ENCODE results near the gene NKPD1.

NKPD1 gene

DNA sequence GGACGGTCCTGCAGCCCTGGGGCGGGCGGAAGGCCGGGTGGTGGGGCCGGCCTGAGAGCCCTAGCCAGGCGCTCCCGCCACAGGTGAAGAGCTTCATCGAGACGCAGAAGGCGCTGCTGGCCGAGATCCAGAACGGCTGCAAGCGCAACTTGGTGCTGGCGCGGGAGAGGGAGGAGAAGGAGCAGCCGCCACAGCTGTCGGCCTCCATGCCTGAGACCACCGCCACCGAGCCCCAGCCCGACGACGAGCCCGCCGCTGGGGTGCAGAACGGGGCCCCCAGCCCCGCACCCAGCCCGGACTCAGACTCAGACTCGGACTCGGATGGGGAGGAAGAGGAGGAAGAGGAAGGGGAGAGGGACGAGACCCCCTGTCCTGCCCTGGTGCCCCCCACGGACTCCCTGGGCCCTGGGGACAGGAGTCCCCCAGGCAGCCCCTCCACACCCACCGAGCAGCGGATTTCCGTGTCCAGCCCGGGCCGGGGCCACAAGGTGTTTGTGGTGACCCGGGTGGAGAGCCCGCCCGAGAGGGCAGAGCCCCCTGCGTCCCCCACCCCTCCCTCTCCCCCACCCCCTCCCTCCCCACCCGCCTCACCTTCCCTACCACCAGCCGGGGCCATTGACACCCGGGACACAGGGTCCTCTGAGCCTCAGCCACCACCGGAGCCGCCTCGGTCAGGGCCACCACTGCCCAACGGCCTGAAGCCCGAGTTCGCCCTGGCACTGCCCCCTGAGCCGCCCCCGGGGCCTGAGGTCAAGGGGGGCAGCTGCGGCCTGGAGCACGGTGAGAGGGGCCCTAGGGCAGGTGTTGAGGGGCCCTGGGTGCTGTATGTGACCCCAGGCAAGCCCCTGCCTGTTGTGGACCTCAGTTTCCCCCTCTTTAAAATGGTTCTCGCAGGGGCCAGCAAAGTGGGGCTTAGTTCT lies 15.3 kb downstream of the NKPD1 start:
- no peak for DNase-seq (ENCODE audit: low read depth, low spot score)
- no peak overlapping the region for H3K4me3 ChIP-seq (ENCODE audit: low read depth, low read length)
- TF ChIP-seq, protein P1, sequence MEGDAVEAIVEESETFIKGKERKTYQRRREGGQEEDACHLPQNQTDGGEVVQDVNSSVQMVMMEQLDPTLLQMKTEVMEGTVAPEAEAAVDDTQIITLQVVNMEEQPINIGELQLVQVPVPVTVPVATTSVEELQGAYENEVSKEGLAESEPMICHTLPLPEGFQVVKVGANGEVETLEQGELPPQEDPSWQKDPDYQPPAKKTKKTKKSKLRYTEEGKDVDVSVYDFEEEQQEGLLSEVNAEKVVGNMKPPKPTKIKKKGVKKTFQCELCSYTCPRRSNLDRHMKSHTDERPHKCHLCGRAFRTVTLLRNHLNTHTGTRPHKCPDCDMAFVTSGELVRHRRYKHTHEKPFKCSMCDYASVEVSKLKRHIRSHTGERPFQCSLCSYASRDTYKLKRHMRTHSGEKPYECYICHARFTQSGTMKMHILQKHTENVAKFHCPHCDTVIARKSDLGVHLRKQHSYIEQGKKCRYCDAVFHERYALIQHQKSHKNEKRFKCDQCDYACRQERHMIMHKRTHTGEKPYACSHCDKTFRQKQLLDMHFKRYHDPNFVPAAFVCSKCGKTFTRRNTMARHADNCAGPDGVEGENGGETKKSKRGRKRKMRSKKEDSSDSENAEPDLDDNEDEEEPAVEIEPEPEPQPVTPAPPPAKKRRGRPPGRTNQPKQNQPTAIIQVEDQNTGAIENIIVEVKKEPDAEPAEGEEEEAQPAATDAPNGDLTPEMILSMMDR (IDR thresholded peaks at IDR 0.05; ENCODE audit: low read depth, low read length): no peak
- in situ Hi-C loops (cut with HindIII; ENCODE audit: low sequenced_read_pairs): no loop called here

DNA sequence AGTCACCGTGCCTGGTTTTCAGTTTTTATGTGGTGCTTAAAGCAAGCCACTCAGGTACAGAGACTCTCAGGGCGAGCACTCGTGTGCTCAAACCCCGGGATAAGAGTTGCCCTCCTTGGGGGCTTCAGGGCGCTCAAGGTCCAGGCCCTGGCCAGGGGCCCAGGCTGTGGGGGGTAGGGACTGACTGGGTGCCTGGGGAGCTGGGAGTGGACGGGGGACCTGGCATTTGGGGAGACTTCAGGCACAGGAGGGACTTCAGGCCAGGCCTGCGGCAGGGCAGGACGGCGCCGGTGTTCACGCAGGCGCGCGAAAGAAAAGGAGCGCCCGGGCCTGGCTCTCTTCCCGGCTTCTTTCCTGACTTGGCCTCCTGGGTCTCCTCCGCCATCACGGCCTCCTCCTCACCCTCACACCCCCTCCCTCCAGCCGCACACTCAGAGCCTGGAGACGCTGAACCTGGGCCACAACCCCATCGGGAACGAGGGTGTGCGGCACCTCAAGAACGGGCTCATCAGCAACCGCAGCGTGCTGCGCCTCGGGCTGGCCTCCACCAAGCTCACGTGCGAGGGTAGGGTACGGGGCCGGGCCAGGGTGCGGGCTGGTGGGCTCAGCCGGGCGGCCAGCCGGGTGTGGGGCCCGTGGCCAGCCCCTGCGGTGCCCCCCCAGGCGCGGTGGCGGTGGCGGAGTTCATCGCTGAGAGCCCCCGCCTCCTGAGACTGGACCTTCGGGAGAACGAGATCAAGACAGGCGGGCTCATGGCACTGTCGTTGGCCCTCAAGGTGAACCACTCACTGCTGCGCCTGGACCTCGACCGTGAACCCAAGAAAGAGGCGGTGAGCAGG lies 16.1 kb downstream of the NKPD1 start:
- no peak overlapping the region for H3K4me3 ChIP-seq (ENCODE audit: low read depth, low read length)
- TF ChIP-seq, protein P1 (IDR thresholded peaks at IDR 0.05; ENCODE audit: low read depth, low read length): no peak
- in situ Hi-C loops (cut with HindIII; ENCODE audit: low sequenced_read_pairs): no loop called here
- DNase-seq (ENCODE audit: low read depth, low spot score): no peak

GRCh38 chr19:45142726-45143110 lies 18.1 kb downstream of the NKPD1 start:
- in situ Hi-C loops (cut with HindIII; ENCODE audit: low sequenced_read_pairs): no loop called here
- TF ChIP-seq, protein P1 (IDR thresholded peaks at IDR 0.05; ENCODE audit: low read depth, low read length): no peak
- no peak for DNase-seq (ENCODE audit: low read depth, low spot score)
- H3K4me3 ChIP-seq (ENCODE audit: low read depth, low read length): no peak overlapping the region

DNA sequence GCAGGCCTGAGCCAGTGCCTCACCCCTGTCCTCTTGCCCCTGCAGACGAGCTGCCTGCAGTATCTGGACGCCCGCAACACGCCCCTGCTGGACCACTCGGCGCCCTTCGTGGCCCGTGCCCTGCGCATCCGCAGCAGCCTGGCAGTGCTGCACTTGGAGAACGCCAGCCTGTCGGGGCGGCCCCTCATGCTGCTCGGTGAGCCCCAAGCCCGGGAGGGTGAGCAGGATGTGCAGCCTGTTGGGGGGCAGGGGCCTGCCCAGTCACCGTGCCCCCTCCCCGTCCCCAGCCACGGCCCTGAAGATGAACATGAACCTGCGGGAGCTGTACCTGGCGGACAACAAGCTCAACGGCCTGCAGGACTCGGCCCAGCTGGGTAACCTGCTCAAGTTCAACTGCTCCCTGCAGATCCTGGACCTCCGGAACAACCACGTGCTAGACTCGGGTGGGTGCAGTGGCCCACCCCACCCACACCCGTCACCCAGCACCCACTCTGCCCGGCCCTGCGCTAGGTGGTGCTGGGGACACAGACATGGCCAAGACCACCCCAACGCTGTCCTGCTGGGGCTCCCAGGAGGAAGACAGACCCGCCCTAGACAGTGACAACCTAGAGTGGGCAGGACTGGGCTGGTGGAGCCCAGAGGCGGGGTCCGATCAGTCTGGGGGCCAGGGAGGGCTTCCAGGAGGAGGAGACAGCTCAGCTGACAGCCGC lies 18.6 kb downstream of the NKPD1 start:
- TF ChIP-seq, protein P1 (IDR thresholded peaks at IDR 0.05; ENCODE audit: low read depth, low read length): no peak
- in situ Hi-C loops (cut with HindIII; ENCODE audit: low sequenced_read_pairs): no loop called here
- DNase-seq (ENCODE audit: low read depth, low spot score): no peak
- no peak overlapping the region for H3K4me3 ChIP-seq (ENCODE audit: low read depth, low read length)

DNA sequence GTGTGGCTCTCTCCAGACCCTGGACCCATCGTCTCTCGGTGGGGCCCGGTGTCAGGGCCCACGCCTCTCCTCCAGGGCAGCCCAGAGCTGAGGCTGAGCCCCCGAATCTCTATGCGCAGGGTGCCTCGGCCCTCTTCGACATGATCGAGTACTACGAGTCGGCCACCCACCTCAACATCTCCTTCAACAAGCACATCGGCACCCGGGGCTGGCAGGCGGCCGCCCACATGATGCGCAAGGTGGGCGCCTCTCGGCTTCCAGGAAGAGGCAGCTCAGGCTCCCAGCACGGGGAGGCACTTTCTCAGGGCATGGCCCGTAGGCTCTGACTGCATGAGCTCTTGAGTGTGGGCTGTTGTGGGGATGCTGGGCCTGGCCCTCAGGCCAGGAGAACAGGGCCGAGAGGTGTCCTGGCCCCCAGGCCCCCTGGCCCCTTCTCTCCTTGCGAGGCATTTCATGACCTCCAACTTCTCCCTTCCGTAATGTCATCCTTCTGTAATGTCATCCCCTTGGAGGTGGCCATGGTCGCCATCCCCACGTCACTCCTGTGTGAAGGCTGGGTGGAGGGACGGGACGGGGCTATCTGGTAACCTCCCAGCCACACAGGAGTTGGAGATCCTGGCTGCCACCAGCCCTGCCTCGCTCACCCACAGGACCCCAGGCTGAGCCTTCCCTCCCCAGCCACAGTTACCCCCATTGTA lies 19.4 kb downstream of the NKPD1 start:
- in situ Hi-C loops (cut with HindIII; ENCODE audit: low sequenced_read_pairs): no loop called here
- TF ChIP-seq, protein P1 (IDR thresholded peaks at IDR 0.05; ENCODE audit: low read depth, low read length): no peak
- DNase-seq (ENCODE audit: low read depth, low spot score): no peak
- no peak overlapping the region for H3K4me3 ChIP-seq (ENCODE audit: low read depth, low read length)

- no peak overlapping the region for H3K4me3 ChIP-seq (ENCODE audit: low read depth, low read length)
- in situ Hi-C loops (cut with HindIII; ENCODE audit: low sequenced_read_pairs): no loop called here
- DNase-seq (ENCODE audit: low read depth, low spot score): no peak
- TF ChIP-seq, protein P1 (IDR thresholded peaks at IDR 0.05; ENCODE audit: low read depth, low read length): no peak
Measured at GRCh38 chr19:45140533-45140932, 20.2 kb downstream of the NKPD1 start.
